ENCODE results near the gene PIGU.

PIGU gene

DNA sequence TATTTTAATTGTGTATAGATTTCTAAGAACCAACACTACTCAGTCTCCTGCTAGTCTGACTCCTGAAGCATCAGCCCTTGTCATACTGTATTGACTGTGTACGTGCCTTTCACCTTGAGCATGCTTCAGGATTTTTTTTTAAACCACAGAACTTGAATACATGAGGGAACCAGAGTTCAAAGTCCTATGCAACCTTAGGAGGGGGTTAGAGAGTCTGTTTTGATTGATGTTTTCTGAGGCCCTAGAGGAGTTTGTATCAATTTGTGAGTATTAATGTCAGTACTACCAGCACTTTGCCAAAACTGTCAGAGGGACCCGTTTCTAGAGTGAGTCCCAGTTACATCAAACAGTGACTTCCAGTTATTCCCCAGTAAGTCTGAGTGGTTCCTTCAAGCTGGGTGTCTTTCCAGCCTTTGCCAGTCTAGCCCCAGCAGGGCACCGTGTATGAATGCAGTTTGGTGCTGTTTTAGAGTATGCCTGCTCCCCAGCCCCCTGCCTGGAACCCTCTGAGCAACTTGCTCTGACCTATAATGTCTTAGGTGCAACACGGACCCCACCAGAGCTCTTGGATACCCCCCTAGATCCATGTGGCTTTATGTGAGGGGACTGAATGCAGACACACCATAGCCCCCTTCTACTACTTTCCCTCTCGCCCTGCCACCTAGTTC is 35.8 kb upstream of the PIGU start:
- Histone ChIP-seq H3K9me3 (ENCODE audit: severe bottlenecking) (no peaks in the 10 kb centered on the region), H3K4me1 (ENCODE audit: insufficient read depth, poor library complexity, severe bottlenecking) (peaks cover 12% of the 10 kb centered on the region), H3K36me3 (ENCODE audit: low read depth) (peaks cover 27% of the 10 kb centered on the region), H3K27ac (ENCODE audit: poor library complexity, severe bottlenecking) (peak overlapping the region; percentile 16), H3K27me3 (ENCODE audit: insufficient read depth, poor library complexity, severe bottlenecking) (no peaks in the 10 kb centered on the region), H3K4me3 (ENCODE audit: severe bottlenecking) (no peak overlapping the region)
- ATAC-seq (ENCODE audit: low read depth) = no peak
- TF ChIP-seq, protein P1, sequence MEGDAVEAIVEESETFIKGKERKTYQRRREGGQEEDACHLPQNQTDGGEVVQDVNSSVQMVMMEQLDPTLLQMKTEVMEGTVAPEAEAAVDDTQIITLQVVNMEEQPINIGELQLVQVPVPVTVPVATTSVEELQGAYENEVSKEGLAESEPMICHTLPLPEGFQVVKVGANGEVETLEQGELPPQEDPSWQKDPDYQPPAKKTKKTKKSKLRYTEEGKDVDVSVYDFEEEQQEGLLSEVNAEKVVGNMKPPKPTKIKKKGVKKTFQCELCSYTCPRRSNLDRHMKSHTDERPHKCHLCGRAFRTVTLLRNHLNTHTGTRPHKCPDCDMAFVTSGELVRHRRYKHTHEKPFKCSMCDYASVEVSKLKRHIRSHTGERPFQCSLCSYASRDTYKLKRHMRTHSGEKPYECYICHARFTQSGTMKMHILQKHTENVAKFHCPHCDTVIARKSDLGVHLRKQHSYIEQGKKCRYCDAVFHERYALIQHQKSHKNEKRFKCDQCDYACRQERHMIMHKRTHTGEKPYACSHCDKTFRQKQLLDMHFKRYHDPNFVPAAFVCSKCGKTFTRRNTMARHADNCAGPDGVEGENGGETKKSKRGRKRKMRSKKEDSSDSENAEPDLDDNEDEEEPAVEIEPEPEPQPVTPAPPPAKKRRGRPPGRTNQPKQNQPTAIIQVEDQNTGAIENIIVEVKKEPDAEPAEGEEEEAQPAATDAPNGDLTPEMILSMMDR (IDR thresholded peaks at IDR 0.05; ENCODE audit: poor library complexity, severe bottlenecking) = no peak
- DNase-seq (ENCODE audit: low spot score) = peak; percentile 67

DNA sequence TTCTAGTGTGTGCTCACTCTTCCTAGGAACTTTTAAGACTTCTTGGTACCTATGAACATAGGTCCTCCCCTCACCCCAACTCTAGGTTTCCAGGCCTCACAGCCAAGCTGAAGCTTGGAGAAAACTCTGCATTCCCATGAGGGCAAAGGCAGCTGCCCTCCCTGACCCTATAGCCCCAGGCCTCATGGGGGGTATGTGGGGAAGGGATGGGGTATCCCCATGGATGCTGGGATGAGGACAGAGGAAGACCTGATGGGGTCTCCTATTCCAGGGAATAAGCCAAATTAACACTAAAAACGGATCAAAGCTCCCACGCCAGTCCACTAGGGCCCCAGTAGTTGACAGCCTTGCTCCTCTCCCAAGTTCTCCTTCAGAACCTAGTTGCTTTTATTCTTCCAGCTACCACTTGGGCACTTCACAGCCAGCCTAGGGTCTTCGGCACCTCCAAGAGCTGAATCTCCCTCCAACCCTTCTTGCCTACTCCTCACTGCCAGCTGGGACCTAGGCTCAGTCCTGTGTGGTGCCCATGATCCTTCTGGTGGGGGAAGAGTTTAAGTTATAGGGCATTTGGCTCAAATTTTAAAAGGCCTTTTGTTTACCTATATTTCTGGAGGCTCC is 35.0 kb upstream of the PIGU start:
- peaks cover 21% of the 10 kb centered on the region for H3K36me3 ChIP-seq (ENCODE audit: low read depth)
- DNase-seq (ENCODE audit: low spot score) (peak; percentile 60), ATAC-seq (ENCODE audit: low read depth) (no peak)
- H3K9me3 ChIP-seq (ENCODE audit: severe bottlenecking) = no peaks in the 10 kb centered on the region
- H3K27me3 ChIP-seq (ENCODE audit: insufficient read depth, poor library complexity, severe bottlenecking) = no peaks in the 10 kb centered on the region
- no peak overlapping the region for H3K4me3 ChIP-seq (ENCODE audit: severe bottlenecking)
- no peak overlapping the region for H3K27ac ChIP-seq (ENCODE audit: poor library complexity, severe bottlenecking)
- H3K4me1 ChIP-seq (ENCODE audit: insufficient read depth, poor library complexity, severe bottlenecking) = peaks cover 12% of the 10 kb centered on the region
- TF ChIP-seq, protein P1 (IDR thresholded peaks at IDR 0.05; ENCODE audit: poor library complexity, severe bottlenecking) = no peak

DNA sequence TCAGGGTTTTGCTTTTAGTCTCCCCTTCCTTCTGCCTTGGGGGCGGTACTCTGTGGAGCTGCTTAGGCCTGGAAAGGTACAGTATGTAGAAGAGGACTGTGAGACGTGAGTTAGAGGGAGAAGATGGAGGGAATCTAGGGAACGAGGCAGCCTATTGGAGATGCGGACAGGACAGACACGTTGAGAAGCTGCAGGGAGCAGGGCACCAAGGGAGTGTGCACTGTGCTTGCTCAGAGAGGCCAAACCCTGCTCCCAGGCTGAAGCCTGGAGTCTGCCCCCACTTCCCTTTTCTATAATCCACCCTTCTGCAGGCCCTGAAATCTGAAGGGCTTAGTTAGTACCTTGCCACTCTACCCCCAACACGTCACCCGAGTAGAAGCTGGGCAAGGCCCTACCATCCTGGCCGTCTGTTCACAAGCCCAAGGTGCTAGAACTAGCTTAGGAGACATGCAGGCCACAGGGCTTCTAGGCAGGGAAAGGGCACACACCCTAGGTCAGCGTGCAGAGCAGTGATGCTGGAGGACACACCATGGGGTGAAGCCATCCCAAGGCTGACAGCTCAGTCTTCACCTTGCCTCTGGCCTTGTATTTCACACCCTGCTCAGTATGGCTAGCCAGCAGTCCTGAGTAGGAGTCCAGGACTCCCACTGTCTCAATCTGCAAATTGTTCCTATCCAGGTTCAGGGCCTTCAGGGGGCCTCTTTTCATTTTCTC is 34.1 kb upstream of the PIGU start:
- DNase-seq (ENCODE audit: low spot score) (peak; percentile 73), ATAC-seq (ENCODE audit: low read depth) (no peak)
- Histone ChIP-seq H3K36me3 (ENCODE audit: low read depth) (peaks cover 18% of the 10 kb centered on the region), H3K27me3 (ENCODE audit: insufficient read depth, poor library complexity, severe bottlenecking) (no peaks in the 10 kb centered on the region), H3K9me3 (ENCODE audit: severe bottlenecking) (no peaks in the 10 kb centered on the region), H3K27ac (ENCODE audit: poor library complexity, severe bottlenecking) (no peak overlapping the region), H3K4me3 (ENCODE audit: severe bottlenecking) (no peak overlapping the region), H3K4me1 (ENCODE audit: insufficient read depth, poor library complexity, severe bottlenecking) (peaks cover 12% of the 10 kb centered on the region)
- TF ChIP-seq, protein P1 (IDR thresholded peaks at IDR 0.05; ENCODE audit: poor library complexity, severe bottlenecking) = no peak

DNA sequence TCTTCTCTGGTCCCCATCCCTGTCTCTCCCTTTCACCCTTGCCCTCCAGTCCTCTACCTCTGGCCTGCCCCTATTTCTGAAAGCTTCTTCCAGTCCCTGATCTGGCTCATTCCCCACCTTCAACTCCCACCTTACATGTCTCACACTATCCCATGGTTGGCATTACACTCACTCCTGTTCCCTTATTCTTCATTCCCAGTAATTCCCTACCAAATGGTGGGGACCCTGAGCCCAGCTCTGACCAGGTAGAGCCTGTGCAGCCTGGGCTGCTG is 33.6 kb upstream of the PIGU start:
- no peak overlapping the region for H3K4me3 ChIP-seq (ENCODE audit: severe bottlenecking)
- peaks cover 18% of the 10 kb centered on the region for H3K36me3 ChIP-seq (ENCODE audit: low read depth)
- no peak for ATAC-seq (ENCODE audit: low read depth)
- TF ChIP-seq, protein P1 (IDR thresholded peaks at IDR 0.05; ENCODE audit: poor library complexity, severe bottlenecking) = no peak
- H3K4me1 ChIP-seq (ENCODE audit: insufficient read depth, poor library complexity, severe bottlenecking) = peaks cover 15% of the 10 kb centered on the region
- DNase-seq (ENCODE audit: low spot score) = no peak
- no peak overlapping the region for H3K27ac ChIP-seq (ENCODE audit: poor library complexity, severe bottlenecking)
- H3K9me3 ChIP-seq (ENCODE audit: severe bottlenecking) = no peaks in the 10 kb centered on the region
- no peaks in the 10 kb centered on the region for H3K27me3 ChIP-seq (ENCODE audit: insufficient read depth, poor library complexity, severe bottlenecking)
